HG02884 (cell line): ENCODE measurements around the gene CYP4A11.
"Not testable (repeated sequence)": the region's sequence is repeated elsewhere in the genome, so short reads cannot be mapped to it uniquely, and the experiment has no call there.

Source experiments
- ATAC-seq: cut with Tn5 transposase; IDR thresholded peaks from one replicate; pipeline ENCODE4 v1.9.1; 2021; ENCODE audit warnings: mild to moderate bottlenecking, moderate library complexity; ENCODE audit not compliant: unreplicated experiment

CYP4A11 gene, protein sequence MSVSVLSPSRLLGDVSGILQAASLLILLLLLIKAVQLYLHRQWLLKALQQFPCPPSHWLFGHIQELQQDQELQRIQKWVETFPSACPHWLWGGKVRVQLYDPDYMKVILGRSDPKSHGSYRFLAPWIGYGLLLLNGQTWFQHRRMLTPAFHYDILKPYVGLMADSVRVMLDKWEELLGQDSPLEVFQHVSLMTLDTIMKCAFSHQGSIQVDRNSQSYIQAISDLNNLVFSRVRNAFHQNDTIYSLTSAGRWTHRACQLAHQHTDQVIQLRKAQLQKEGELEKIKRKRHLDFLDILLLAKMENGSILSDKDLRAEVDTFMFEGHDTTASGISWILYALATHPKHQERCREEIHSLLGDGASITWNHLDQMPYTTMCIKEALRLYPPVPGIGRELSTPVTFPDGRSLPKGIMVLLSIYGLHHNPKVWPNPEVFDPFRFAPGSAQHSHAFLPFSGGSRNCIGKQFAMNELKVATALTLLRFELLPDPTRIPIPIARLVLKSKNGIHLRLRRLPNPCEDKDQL

DNA sequence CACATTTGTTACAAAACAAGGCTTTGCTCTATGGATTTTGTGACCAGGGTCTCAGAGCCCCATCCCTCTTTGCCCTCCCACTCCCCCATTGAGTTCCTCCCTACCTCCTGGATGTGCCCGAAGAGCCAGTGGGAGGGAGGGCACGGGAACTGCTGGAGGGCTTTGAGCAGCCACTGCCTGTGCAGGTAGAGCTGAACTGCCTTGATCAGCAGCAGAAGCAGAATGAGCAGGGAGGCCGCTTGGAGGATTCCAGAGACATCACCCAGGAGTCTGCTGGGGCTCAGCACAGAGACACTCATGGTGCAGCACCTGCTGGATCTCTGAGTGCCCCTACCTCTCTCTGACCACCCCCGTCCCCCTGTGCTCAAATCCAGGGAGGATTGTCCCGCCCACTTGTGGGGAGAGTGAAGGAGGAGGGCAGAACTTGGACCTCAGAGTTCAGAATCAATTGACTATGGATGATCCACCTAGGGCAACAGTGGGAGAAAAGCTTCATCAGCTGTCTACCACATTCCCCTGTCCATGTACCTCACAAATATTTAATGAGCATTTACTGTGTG, at the start of gene CYP4A11:
TSS of gene CYP4A11 (minus strand) at position 342 of the 560 bp plus-strand sequence. CDS start at position 299, 43 bp downstream.
- no peak for ATAC-seq

DNA sequence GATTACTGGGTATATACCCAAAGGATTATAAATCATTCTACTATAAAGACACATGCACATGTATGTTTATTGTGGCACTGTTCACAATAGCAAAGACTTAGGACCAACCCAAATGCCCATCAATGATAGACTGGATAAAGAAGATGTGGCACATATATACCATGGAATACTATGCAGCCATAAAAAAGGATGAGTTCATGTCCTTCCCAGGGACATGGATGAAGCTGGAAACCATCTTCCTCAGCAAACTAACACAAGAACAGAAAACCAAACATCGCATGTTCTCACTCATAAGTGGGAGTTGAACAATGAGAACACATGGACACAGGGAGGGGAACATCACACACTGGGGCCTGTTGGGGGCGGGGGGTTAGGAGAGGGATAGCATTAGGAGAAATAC, 49.3 kb upstream of the CYP4A11 start:
- ATAC-seq = not testable (repeated sequence)

DNA sequence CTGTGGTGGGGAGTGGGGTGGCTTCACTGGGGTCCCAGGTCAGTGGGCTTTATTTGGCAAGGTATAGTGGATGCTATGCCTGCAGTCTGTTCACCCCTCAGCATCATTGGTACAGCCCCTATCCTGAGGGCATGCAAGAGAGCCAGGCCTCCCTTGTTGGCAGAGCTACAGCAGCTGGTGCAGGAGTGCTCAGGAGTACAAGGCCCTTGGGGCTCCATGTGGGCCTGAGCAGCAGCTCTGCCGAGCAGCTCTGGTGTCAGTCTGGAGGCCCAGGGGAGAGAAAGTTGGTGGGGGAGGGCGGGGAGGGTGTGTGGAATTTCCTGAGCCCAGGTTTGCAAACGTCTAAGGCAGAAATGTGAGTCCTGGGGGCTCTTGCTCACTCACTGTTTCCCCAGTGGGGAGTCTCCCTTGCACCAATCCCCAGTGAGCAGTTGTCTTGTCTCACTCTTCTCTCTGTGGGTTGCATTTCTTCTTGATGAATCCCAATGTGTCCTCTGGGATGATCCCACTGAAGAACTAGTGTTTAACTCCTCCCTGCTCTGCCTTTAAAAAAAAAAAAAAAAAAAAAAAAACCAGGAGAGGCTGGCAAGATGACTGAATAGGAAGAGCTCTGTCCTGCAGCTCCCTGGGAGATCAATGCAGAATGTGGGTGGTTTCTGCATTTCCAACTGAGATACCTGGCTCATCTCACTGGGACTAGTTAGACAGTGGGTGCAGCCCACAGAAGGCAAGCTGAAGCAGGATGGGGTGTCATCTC, 42.7 kb upstream of the CYP4A11 start:
- ATAC-seq = no peak

DNA sequence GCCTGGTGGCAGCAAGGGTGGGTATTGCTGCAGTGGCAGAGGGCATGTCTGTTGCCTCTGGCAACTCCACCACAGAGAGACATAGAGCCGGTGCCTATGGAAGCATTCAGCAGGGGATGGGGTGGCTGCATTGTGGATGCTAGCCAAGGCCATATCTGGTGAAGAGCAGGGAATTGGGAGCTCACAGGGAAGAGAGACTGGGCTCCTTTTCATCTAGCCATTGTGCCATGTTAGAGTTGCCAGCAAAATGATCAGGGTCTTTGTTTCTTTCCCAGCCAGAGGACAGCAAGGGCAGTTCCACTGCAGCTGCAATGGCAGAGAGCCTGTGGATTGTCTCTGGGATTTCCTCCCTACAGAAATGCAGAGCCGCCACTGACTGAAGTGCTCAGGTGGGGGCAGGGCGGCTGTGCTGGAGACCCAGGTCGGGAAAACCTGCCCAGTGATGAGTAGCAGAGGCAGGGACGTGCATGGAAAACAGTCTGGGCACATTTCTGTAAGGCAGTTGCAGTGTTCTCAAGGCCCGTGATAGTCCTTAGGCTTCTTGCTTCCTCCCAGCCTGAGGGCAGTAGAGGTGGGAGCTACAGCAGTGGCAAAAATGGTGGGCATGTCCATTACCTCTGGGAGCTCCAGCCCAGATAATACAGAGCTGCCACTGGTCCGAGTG, 42.0 kb upstream of the CYP4A11 start:
- no peak for ATAC-seq

DNA sequence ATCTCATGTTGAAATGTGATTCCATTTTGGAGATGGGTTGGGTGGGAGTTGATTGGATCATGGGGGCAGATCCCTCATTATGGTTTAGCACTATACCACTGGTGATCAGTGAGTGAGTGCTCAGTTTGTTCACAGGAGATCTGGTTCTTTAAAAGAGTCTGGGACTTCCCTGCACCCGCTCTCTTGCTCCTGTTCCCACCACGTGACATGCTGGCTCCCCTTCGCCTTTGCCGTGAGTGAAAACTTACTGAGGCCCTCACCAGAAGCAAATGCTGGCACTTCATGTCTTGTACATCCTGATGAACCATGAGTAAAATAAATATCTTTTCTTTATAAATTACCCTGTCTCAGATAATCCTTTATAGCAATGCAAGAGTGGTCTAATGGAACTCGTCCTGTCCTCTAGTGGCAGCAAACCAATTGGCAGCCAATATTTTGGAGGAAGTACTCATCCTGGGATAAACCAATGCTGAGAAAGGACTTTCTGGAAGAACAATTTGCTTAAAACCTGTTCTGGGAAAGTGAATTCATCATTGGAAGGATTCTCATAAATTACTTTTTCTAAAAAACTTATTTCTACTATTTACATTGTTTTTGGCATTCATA, 27.8 kb upstream of the CYP4A11 start:
- ATAC-seq = no peak

GRCh38 chr1:46962272-46962671, 21.0 kb upstream of the CYP4A11 start:
- not testable (repeated sequence) for ATAC-seq

DNA sequence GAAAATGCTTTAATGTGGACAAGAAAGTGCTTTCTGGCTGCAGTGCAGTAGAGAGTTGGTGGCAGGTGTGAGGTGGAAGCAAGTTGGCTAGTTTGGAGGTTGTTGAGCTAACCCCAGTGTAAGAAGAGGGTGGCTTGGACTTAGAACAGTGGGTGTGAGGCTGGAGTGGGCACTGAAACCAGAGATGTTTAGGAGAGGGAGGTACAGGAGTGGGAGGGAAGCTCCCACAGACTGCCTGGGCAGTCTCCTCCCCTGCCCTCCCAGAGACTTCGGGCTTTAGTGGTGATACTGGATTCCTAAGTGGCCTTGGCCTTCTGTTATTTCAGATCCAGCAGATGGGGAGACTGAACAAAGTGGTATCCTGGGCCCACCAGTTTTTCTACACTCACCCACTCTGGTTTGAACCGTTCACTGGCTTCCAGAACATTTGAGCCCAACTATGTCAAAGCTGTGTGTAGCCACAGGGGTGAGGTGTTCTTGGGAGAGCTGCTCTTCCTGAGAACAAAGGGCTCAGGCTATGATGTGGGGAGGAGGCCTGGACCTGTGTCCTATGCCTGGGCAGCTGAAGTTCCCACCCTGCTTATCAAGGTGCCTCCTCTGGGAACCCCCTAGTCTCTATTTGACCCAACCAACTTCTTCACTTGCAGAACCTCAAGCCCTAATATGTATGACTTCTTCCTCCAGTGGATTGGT, 19.9 kb upstream of the CYP4A11 start:
- no peak for ATAC-seq

DNA sequence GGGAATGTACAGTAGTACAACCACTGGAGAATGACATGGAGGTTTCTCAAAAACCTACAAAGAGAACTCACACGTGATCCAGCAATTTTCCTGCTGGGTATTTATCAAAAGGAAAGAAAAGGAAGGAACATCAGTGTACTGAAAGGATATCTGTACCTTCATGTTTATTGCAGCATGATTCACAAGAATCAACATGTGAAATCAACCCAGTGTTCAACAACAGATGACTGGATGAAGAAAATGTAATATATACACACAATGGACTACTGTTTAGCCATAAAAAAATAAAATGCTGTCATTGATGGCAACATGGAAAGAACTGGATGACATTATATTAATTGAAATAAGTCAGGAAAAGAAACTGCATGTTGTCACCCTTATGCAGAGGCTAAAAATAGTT, 19.0 kb upstream of the CYP4A11 start:
- ATAC-seq = no peak

DNA sequence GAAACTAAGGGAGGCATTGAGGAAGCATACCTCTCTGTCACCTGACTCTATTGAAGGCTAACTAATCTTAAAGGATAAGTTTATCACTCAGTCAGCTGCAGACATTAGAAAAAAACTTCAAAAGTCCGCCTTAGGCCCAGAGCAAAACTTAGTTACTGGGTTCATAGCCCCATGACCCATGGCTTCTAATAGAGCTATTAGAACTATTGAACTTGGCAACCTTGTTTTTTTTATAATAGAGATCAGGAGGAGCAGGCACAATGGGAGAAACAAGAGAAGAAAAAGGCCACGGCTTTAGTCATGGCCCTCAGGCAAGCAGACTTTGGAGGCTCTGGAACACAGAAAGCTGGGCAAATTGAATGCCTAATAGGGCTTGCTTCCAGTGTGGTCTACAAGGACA, 13.8 kb upstream of the CYP4A11 start:
- ATAC-seq = not testable (repeated sequence)

DNA sequence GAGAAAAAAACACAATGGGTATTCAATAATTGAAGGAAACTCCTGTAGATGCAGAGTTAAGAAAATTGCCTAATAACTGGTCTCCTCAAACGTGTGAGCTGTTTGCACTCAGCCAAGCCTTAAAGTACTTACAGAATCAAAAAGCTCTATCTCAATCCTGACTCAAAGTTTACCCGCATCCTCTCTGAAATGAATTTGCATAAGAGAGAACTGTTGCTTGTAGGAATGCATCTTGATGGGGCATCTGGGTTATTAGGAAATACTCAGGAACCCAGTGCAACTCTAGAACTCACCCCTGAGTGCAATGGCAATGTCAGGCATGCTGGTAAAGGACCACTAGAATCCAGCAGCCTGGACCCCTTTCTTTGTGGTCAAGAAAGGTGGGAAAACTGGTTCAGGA, 12.6 kb upstream of the CYP4A11 start:
- ATAC-seq = not testable (repeated sequence)

GRCh38 chr1:46949417-46949666, 8.1 kb upstream of the CYP4A11 start:
- not testable (repeated sequence) for ATAC-seq

DNA sequence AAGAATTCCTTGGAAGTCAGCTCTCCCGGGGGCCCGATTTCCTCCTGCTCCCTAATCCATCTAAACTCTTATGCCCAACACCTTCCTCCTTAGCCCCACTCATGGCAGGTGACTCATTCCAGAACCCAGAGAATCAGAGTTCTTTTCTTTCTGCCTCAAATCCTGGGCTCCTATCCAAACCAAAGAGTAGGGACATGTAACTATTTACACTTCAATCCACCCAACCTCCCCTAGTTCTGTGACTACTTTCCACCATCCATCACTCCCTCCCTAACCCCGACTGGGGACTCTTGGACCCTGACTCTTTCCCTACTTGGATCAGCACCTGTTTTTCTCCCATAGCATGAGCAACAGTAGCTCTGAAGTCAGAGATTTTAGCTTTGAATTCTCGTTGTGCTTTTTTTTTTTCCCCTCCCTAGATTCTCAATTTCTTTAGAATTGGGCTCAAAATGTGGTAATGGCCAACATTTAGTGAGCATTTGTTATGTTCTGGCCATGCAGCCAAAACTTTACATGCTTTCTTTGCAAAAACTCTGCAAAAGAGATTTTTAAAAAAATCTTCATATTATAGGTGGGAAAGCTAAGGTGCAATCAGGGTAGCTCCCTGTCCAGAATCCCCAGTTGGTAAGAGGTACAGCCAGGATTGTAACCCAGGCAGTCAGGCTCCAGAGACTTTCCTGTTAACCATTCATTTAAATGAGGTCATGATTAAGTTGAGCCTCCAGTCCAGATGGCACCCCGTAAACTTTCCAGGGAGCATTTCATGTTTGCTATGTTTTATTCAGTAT, 7.5 kb upstream of the CYP4A11 start:
- ATAC-seq = no peak

- not testable (repeated sequence) for ATAC-seq
Observed at GRCh38 chr1:46947706-46948105, 6.4 kb upstream of the CYP4A11 start.

- ATAC-seq = no peak
Observed at GRCh38 chr1:46942086-46942485, 810 bp upstream of the CYP4A11 start.

GRCh38 chr1:46940307-46940706, 969 bp downstream of the CYP4A11 start:
- ATAC-seq = no peak

- ATAC-seq = no peak
Observed at GRCh38 chr1:46937270-46937669, 4.0 kb downstream of the CYP4A11 start.

DNA sequence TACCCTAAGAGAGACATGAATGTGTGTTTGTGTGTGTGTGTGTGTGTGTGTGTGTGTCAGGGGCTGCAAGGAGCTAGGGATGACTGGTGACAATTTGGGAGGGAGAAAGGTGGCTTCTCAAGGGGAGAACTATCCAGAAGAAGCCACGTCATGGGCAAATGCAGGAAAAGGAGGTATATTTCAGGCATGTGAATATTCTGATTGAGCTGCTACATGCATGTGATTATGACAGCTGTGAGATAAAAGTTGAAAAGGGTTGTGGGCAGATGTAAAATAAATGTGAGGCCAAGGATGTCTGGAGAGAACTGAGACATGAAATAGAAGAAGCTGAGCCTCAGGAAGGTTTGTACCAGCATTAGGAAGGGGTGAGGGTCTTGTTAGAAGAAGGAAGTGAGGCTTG, 4.5 kb downstream of the CYP4A11 start:
- no peak for ATAC-seq

DNA sequence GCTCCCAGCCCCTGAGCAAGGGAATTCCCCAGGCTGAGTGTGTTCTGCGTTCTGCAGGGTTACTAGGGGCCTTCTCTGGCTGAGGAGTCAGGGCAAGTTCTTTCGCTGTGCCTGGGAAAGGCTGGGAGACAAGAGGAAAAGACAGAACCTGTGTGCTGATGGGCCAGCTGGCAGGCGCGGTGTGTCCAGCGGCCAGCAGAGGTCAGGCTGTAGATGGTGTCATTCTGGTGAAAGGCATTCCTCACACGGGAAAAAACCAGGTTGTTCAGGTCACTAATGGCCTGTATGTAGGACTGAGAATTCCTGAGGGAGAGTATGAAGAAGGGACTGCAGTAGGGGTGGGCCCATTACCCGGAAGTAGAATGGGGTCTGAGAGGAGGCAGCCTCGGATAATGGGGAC, 6.4 kb downstream of the CYP4A11 start:
- ATAC-seq = not testable (repeated sequence)

DNA sequence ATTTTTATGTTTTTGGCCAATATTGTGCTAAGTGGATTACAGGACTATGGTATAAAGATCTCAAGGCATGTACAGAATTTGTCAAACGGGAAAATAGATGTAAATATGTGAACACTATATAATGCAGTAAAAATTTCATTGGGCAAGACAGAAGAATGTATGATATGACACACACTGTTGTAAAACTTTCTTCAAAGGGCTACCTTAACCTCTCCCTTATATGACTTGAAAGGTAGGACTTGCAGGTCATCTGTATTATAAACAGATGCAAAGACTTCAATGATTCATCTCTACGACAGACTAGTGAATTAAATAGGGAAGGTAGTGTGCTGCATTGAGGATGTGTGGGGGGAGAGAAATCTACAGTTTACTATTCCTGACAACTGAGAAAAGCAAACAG, 9.3 kb downstream of the CYP4A11 start:
- ATAC-seq = not testable (repeated sequence)

- ATAC-seq = no peak
Observed at GRCh38 chr1:46931151-46931550, 10.1 kb downstream of the CYP4A11 start.
